Stimulated activated CD4-positive, alpha-beta T cell treated with anti-CD3 and anti-CD28 coated beads, TNF-alpha, amount 100 ng/mL, for 24 hours (primary cell): ENCODE data around the gene PTPRT.

Experiments
- DNase-seq, 3 experiments: peaks; one replicate each; pipeline ENCODE4 v3.0.0-alpha.2; 2020; ENCODE audit warnings: low read depth in 3 of 3

PTPRT gene

GRCh38 chr20:43123180-43123579 lies 66.5 kb downstream of the PTPRT start:
- no peak for DNase-seq

- DNase-seq: no peak
Observed at GRCh38 chr20:43119720-43120119, 70.0 kb downstream of the PTPRT start.

GRCh38 chr20:43102394-43102793 lies 87.3 kb downstream of the PTPRT start:
- no peak for DNase-seq

GRCh38 chr20:43096931-43097260 lies 92.8 kb downstream of the PTPRT start:
- no peak for DNase-seq

- DNase-seq: no peak
Observed at GRCh38 chr20:43096126-43096930, 93.4 kb downstream of the PTPRT start.

- DNase-seq: no peak
Observed at GRCh38 chr20:43095034-43095433, 94.7 kb downstream of the PTPRT start.

- DNase-seq: no peak
Observed at GRCh38 chr20:43092386-43093088, 97.2 kb downstream of the PTPRT start.

GRCh38 chr20:43068482-43068881 lies 121.2 kb downstream of the PTPRT start:
- DNase-seq: no peak

- no peak for DNase-seq
Observed at GRCh38 chr20:43066125-43066524, 123.6 kb downstream of the PTPRT start.

GRCh38 chr20:43065299-43065698 lies 124.4 kb downstream of the PTPRT start:
- DNase-seq: no peak

- DNase-seq: no peak
Observed at GRCh38 chr20:43058077-43058476, 131.6 kb downstream of the PTPRT start.

GRCh38 chr20:43057317-43057716 lies 132.4 kb downstream of the PTPRT start:
- no peak for DNase-seq

- no peak for DNase-seq
Observed at GRCh38 chr20:43055181-43055884, 134.4 kb downstream of the PTPRT start.

- no peak for DNase-seq
Observed at GRCh38 chr20:43052532-43052931, 137.2 kb downstream of the PTPRT start.

- DNase-seq: no peak
Observed at GRCh38 chr20:43046966-43047365, 142.7 kb downstream of the PTPRT start.

GRCh38 chr20:43043887-43044286 lies 145.8 kb downstream of the PTPRT start:
- DNase-seq: no peak

GRCh38 chr20:43040427-43040826 lies 149.3 kb downstream of the PTPRT start:
- DNase-seq: no peak

- no peak for DNase-seq
Observed at GRCh38 chr20:43037605-43038309, 151.9 kb downstream of the PTPRT start.

GRCh38 chr20:43034981-43035724 lies 154.6 kb downstream of the PTPRT start:
- no peak for DNase-seq

- DNase-seq: no peak
Observed at GRCh38 chr20:43032459-43032858, 157.2 kb downstream of the PTPRT start.

GRCh38 chr20:43029176-43029575 lies 160.5 kb downstream of the PTPRT start:
- no peak for DNase-seq
